Measurements from ENCODE around the gene SUPT20H.

GRCh38 chr13:37074703-37075102, 15.2 kb upstream of the SUPT20H start:
- TF ChIP-seq CTCF (IDR thresholded peaks at IDR 0.05) (peak in 3 of 5 experiments; percentile 28 to 46 (median 28)), EP300 (IDR thresholded peaks at IDR 0.05) (no peak), POLR2A (IDR thresholded peaks at IDR 0.05) (no peak)

Measured in tibial nerve (tissue), 4 donors.